ENCODE results near the gene NUP43.

DNA sequence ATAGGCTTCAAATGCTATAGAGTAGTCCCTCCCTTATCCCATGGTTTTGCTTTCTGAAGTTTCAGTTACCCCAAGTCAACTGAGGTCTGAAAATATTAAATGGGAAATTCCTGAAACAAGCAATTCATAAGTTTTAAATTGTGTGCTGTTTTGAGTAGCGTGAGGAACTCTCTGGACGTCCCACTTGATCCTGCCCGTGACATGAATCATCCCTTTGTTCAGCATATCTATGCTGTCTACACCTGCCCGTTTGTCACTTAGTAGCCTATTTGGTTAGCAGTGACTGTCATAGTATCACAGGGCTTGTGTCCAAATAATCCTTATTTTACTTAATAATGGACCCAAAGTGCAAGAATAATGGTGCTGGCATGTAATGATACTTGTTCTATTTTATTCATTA lies 8.2 kb upstream of the NUP43 start:
- TF ChIP-seq POLR2A (IDR thresholded peaks at IDR 0.05; ENCODE audit: insufficient read depth in 1 of 2, low read depth in 2 of 2, low read length in 2 of 2) (no peak), ZNF616 (CRISPR knock-in tag; IDR thresholded peaks at IDR 0.05; ENCODE audit: low read depth) (no peak), DMAP1 (CRISPR knock-in tag; IDR thresholded peaks at IDR 0.05) (no peak)

Data from HepG2 (cell line).